HUDEP-2 (cell line): ENCODE data around the gene ASB8.
A peak's percentile ranks its signal among the peaks of the same experiment; 100 is the strongest.
"Not testable (repeated sequence)": the region's sequence is repeated elsewhere in the genome, so short reads cannot be mapped to it uniquely, and the experiment has no call there.

Experiments used
- DNase-seq, 76 experiments: peaks; one replicate each; lab custom pipeline; 2025; ENCODE audit not compliant: unreplicated experiment in 76 of 76; lab: John Stamatoyannopoulos, UW

Gene ASB8

DNA sequence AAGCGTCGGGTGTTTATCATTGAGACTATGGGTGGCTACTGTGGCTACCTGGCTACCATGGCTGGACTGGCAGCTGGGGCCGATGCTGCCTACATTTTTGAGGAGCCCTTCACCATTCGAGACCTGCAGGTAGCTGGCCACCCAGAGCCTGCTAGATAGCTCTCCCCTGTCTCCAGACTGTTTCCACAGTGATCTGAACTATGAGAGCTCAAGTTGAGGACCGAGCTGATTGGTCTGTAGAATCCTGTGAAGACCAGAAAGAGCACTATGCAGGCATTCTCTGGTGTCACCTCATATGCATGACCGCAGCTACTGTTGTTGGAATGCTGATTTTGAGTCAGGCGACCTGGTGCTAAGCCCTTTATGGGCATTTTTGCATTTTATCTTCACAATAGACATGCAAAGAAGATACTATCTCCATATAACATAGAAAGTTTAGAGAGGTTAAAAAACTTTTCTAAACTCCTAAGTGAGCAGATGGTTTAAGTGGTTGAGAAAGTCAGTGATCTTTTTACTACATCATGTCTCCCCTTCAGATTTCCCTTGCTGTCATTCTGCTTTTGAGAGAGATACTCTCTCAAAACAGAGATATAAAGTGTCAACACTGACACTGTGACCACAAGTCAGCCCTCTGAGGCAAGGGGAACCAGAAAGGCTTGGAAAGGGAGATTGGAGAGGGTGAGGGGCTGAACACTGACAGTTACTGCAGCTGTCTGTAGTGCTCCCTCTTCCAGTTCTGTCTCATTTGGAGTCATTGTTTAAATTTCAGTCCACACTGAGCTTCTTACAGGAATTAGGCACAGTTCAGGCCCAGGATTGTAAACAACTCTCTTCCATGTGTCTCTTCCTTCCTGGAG, 14.3 kb downstream of the ASB8 start:
- DNase-seq: no peak

DNA sequence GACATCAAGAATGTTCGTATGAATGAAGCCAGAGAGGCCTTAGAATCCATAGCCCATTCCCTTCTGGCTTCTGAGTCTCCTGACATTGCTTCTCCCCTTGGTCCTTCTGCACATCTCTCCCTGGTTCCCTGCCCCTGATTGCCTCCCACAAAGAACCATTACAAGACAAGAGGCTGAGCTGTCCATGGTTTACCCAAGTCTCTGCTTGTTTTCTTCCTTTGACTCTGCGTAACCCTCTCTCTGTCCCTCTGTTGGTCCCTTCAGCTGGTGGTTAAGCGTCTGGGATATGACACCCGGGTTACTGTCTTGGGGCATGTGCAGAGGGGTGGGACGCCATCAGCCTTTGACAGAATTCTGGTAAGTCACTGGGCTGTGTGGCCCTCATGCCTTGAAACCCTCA, 22.3 kb downstream of the ASB8 start:
- no peak for DNase-seq

DNA sequence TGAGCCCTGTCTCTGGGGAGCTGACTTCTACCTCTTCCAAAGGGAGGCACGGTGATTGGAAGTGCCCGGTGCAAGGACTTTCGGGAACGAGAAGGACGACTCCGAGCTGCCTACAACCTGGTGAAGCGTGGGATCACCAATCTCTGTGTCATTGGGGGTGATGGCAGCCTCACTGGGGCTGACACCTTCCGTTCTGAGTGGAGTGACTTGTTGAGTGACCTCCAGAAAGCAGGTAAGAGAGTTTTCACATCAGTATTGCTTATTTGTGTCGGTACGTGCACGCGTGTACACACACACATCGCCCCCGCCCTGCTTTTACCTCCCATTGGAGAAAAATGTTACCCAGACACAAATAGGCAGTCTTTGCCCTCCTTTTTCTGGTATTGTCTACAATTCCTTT, 24.5 kb downstream of the ASB8 start:
- no peak for DNase-seq

DNA sequence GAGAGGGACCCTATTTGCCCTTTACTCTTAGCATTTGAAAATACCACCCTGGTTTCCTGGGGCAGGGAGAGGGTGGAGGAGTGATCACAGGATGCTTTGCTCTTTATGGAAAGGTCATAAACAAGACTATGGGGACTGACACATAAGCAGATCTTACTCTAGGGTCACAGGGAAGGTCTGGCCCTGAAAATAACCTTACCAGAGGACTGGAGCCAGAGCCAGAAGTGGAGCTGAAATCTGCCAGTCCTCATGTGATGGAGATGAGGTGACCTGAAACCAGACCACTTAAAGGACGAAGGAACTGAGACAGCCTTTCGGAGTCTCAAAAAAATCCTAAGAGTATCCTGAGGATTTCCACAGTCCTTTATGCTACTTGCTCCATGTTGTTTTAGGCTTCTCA, 25.8 kb downstream of the ASB8 start:
- no peak for DNase-seq

DNA sequence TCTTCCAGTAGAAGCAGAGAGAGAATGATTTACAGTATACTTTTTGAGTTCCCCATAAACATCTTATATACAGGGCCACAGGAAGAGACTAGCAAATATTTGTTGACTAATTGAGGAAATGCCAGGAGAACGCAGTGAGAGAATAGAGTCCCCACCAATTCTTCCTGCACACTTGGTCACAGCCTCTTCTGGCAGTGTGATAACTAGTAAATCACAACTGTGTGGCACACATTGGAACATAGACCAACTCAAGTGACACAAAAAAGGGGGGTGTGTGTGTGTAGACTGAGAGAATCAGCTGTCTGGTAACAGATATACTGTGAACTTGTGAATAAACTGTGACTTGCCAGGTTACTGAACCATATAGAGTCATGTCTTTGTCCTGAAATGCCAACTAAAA, 27.9 kb downstream of the ASB8 start:
- no peak for DNase-seq

DNA sequence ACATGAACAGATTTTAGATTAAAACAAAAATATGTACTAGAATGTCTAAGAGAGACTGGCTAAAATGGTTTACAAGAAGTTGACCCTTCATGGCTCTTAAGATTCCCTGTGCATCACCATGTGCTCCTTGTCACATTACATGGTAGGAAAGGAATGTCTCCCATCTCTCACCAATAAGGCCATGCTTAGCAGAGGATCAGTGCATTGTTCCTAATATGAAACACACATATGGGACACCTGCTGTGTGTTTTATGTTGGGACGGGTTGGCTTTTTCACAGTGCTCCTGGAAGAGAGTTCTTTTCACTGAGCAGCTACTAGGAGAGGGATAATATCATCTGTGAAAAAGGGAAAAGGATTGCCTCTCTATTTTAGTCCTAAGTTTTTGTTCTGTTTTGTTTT, 28.5 kb downstream of the ASB8 start:
- no peak for DNase-seq

DNA sequence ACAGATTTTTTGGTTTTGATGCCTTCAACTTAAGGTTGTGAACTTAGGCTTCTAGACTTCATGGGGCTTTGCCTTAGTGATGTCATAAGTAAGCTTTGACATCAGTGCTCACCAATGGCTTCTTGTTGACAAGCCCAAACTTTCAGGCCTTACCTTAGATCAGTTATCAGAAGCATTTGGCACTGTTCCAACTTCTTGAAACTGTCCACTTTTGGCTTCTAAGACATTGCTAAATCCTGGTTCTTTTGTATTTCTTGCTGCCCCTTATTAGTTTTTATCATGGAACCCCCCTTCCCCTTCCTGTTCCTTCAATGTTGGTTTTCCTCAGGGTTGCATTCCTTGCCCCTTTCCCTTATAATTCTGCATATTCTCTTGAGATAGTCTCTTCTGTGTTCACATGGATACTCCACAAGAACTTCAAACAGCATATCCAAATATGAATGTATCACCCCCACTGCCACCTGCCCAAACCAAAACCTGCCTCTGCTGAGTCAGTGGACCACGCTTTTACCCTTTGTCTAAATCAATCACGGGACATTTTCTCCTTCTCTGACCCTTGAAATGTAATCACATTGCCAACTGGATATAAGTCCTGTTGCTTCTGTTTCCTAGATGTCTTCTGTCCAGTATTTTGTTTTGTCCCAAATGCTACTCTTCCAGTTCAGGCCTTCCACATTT, 30.2 kb downstream of the ASB8 start:
- no peak for DNase-seq

DNA sequence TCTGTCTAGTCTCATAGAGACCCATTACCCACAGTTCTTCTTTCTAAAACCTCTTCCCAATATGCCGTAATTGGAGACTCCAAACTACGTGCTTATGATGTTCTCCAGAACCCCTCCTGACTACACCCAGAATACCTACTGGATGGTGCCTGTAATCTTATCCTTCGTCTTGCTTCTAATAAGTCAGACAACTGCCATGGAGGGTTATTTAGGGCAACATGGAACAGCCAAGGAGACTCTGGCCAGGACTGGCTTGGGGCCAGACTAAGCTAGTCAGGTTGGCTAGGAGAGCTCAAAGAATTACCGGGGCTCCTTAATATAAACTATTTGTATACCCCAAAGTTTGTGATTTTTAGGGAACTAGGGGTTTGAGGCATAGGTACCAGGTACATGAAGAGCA, 31.3 kb downstream of the ASB8 start:
- no peak for DNase-seq

DNA sequence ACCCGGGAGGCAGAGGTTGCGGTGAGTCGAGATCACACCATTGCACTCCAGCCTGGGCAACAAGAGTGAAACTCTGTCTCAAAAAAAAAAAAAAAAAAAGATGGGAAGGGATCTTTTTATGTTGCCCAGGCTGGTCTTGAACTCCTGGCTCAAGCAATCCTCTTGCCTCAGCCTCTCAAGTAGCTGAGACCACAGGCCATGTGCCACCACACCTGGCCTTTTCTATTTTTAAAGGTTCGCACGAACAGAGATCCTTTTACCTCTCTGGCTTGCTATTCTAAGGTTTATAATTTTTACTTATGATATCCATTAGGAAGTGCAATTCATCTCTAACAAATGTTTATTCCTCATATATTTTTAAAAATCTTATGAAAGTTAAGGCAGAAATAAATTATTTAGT, 31.8 kb downstream of the ASB8 start:
- DNase-seq: not testable (repeated sequence)

DNA sequence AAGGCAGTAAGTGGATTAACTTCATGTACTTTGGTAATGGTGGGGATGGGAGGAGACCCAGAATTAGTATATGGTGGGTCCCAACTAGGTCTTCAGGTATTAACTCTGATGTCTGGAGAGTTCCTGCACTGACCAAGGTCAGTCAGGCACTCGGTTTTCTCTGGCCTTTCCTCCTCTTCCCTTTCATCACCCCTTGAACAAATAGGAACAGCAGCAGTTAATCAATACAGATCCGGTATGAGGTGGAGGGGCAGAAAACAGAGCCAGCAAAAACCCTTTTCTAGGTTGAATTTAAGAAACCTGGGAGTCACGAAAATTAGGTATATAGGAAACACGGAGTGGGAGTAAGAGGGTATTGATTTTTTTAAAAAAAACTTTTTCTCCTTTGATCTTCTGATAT, 34.1 kb downstream of the ASB8 start:
- DNase-seq: no peak

DNA sequence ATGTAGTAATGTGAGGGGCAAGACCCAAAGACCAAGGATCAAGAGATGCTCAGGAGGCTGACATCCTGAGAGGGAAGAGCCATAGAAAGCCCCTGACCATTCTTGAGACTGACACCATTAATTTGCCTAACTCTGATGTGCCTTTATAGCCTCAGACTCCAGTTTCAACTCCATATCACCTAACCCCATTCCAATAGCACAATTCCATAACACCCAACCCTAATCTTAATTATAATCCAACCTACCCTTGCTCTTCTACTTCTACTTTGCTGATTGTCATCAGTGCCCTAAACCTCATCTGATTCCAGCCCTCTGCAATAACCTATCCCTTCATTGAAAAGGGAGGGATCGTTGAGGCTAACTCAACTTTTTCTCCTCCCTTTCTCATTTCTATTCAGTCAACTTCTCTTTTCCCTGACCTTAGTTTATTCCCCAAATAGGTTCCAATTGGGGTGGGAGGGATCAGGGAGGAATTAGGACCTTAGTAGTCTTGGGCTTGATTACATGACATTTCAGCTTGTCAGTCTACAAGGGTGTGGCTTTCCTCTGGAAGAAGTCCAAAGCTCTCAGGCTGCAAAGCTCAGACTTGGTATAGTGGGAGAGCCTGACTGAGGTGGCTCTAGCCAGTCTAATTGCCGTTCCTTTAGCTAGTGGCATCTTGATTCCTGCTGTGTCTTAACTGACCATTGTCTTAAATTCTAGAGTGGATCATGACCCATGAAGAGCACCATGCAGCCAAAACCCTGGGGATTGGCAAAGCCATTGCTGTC, 35.1 kb downstream of the ASB8 start:
- peak in 58 of 76 experiments; percentile 3 to 77 (median 33) for DNase-seq

DNA sequence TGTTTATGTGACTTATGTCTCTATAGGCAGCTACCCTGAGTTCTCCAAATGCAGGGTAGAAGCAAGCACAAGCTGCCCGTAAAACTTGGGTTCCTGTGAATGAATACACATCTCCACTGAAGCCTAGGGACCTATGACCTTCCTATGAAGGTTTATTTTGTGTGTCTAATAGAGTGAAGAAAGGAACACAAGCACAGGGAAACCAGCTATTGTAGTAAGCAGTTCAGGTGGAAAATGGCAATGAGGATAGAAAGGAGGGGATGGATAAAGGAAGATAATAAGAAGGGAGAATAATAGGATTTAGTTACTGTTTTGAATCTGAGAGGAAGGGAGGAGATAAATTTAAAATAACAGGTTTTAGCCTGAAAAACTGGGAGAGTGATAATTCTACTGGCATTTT, 35.8 kb downstream of the ASB8 start:
- DNase-seq: no peak

DNA sequence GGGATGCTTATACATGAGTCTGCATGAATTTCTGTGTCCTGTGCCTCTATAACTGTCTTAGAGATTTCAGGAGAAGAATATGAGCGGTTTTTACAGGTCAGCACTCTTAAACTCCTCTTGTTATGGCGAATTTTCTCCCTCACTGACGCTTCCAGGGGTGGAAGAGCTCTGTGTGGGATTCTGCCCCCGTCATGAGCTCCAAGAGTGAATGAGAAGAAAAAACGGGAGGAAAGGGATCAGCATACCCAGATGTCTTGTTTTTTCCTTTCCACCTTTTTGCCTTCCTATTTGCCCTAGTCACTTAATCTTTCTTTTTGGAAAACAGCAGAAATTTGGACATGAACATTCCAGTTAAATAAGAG, 37.5 kb downstream of the ASB8 start:
- no peak for DNase-seq

DNA sequence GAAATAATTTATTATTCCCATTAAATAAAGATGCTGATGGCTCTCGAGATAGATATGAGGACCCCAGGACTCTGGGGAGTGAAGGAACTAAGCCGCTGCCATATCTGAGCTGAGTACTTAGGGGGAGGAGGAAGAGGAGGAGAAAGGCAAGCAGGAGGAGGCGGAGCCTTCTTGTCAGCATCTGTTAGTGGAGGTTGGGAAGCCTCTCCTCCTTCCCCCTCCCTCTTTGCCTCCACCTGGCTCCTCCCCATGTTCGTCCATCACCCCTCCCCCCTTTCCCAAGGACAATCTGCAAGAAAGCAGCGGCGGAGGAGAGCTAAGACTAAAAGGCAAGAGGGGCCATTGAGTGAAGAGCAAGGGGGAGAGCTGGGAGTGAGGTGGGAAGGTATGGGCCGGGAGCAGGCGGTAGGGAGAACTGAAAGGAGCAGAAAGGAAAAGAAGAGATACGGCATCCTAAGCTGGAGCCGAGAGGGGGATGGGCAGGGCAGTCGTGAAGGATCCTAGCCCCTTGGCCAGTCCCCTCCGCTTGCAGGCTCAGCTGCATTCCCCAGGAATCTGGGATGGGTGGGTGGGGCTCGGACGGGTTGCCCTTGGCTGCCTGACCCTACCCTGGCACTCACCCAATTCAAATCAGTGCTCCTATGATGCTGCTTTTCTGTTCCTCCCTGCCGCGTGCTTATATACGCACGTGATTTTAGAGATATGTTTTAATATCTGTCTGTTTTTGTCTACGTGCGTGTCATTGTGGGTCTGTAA, 38.1 kb downstream of the ASB8 start, which contains the start of gene PFKM:
TSS of gene PFKM (plus strand) at position 287 of the 756 bp plus-strand sequence. CDS start 3,411 bp downstream, outside the sequence.
- peak in 73 of 76 experiments; percentile 6 to 84 (median 62) for DNase-seq

DNA sequence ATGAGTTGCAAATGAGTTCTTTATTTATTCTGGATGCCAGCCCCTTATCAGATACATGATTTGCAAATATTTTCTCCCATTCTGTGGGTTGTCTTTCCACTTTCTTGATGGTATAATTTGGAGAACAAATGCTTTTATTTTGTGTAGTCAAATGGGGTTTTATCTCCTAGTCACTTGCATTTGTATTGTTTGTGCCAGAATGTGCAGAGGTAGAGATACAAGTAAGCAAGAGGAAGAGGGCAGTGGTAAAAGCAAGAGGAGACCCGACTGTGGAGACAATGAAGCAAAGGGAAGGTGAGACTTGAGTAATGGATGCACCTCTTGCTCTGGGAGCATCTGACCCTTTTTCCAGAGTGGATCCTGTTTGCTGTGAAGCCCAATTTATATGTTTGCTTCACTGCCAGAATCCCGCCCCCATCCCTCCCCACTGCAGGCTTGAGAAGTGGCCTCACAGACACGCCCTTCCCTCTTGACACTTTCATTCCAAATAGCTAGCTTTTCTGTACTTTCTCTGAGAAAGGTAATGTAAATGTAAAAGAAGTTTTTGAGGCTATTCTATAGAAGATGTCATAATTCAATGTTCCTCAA, 38.9 kb downstream of the ASB8 start:
- peak in 53 of 76 experiments; percentile 2 to 67 (median 24) for DNase-seq

DNA sequence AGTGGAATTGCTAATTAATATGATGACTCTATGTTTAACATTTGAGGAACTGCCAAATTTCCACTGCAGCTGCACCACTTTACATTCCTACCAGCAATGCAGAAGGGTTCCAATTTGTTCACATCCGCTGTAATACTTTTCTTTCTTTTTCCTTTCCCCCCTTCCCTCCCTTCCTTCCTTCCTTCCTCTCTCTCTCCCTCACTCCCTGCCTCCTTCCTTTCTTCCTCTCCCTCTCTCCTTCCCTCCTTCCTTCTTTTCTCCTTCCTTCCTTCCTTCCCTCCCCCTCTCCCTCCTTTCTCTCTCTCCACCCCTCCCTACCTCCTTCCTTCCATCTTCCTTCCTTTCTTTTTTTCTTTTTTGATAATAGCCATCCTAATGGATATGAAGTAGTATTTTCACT, 41.4 kb downstream of the ASB8 start:
- no peak for DNase-seq

DNA sequence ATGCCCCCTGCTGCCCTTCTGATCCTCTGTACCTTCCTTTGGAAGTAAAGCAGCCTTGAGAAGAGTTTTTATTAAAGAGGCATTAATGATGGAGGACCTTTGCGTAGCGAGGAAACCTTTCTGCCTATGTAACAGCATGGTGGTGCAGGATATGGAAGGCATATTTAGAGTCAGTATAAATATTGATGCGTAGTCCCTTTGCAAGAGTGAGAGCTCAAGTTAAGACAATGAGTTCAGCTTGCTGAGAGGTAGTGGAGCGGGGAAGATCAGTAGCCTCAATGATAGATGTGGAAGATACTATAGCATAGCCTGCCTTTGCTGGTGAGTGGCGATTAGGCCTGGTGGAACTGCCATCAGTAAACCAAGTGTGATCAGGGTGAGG, 46.0 kb downstream of the ASB8 start:
- not testable (repeated sequence) for DNase-seq

DNA sequence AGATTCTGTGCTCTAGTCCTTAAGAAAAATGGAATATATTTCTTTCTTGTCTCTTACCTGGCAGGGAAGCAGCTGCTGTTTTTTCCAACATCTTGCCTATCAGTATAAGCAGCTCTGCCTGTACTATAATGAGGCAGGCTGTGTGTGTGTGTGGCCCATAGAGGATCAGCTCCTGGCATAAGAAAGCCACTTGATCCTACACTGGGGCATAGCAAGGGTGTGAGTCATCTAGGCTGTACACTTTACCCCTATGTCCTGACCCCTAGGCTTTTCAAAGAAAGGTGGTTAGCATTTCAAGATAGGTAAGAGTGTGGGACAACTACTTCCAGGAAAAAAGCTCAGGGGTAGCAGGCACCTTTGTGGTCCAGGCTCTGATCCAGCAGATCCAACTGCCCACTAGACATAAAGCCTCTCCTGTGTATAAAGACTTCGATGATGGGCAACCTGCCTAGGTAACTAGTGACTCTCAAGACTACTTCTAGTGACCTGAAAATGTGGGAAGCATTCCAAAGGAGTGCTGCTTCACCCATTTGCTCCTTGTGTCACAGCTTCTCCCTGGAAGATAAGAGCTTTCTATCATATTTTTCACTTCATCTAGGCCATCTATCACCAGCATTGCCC, 46.5 kb downstream of the ASB8 start:
- DNase-seq: peak in 2 of 76 experiments; percentile 3 to 12

DNA sequence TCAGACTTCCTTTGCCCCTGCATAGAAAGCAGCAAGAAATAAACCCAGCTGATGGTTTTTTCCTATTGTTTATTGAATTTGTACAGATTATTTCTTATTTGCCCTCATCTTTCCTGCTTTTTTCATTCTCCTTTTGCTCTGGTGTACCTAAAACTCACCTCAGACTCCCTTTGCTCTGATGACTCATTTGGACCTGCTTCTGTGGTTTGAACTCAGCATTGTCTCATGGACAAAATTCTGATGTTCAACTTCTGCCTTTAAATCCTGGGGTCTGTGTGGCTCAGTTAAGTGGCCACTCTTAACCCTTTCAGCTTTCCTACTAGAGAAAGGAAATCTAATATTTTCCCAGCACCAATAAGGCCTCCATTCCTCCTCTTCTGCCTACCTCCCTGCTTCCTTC, 47.9 kb downstream of the ASB8 start:
- DNase-seq: no peak
